ENCODE results near the gene PHACTR3.

DNA sequence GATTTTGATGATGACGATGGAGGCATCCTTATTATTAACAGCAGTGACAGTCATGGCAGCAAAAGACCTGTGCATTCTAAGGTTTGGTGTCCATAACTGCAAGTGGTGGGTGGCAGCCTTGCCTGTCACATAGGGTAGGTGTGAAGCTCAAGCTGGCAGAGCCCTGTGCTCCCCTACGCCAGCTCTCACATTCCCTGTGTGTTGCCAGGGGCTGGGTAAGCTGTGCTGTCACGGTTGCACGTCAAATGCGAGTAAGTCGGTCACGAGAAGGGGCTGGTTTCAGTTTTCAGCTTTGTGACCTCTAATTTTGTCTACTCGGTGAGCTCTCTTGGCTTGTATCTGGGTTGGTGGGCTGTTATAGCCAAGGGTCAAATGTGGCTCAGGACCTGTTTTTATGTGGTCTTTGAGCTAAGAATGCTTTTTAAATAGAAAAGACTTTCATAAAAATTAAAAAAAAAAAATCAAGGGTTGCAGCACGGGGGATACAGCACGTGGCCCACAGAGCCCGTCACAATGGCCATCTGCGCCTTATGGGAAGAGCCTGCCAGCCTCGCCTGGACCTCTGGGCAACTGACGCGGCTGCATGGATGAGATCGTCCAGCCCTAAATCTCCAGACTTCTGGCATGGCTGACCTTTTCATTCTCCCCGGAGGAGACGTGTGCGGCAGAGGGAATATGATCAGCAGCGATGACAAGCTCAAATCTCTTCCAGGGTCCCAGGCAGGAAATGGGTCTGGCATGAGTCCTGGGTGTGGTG, 148.5 kb downstream of the PHACTR3 start:
- TF ChIP-seq, protein P1, sequence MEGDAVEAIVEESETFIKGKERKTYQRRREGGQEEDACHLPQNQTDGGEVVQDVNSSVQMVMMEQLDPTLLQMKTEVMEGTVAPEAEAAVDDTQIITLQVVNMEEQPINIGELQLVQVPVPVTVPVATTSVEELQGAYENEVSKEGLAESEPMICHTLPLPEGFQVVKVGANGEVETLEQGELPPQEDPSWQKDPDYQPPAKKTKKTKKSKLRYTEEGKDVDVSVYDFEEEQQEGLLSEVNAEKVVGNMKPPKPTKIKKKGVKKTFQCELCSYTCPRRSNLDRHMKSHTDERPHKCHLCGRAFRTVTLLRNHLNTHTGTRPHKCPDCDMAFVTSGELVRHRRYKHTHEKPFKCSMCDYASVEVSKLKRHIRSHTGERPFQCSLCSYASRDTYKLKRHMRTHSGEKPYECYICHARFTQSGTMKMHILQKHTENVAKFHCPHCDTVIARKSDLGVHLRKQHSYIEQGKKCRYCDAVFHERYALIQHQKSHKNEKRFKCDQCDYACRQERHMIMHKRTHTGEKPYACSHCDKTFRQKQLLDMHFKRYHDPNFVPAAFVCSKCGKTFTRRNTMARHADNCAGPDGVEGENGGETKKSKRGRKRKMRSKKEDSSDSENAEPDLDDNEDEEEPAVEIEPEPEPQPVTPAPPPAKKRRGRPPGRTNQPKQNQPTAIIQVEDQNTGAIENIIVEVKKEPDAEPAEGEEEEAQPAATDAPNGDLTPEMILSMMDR (IDR thresholded peaks at IDR 0.05) = no peak
- TF ChIP-seq POLR2A (IDR thresholded peaks at IDR 0.05) (no peak), EP300 (IDR thresholded peaks at IDR 0.05) (no peak)

Data from tibial nerve (tissue), 4 donors.